ENCODE data around the gene SERINC5. TPM values are rescaled to one million over a fixed set of nuclear protein-coding genes. Genes with fewer than 3 reads are reported as not detected.
A peak's percentile ranks its signal among the peaks of the same experiment; 100 is the strongest.

SERINC5 gene
- total RNA-seq, 1 donor from 2014 or later: 23.7 TPM

DNA sequence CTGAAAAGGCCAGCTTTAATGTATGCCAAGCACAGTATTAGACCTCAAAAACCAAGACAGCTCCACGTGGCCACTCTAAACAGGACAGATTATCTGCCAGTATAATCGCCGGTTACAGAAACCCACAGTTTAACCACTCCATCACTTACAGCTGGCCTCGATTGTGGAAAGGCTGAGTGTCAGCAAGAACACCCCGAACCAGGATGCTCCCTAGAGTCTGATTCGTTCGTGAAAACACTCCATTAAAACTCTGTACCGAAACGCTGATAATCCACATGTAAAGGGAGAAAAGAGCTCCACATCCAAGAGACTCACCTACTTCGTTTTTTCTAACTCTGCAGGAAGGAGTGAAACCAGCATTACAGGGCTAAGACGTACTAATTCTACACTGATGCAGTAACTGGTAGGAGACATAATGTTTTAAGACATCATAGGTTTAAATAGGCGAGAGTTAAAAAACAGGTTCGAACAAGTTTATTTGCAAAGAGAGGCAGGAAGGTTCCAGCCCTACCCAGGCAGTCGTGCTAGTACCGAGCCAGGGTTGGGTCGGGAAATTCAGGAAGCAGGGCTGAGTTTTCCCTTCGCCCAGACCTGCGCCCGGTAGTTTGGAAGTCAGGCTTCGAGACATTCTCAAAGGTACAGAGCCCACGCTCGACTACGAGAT is 949 bp downstream of the SERINC5 start:
- peak; percentile 32 for DNase-seq (ENCODE audit: low read depth)

DNA sequence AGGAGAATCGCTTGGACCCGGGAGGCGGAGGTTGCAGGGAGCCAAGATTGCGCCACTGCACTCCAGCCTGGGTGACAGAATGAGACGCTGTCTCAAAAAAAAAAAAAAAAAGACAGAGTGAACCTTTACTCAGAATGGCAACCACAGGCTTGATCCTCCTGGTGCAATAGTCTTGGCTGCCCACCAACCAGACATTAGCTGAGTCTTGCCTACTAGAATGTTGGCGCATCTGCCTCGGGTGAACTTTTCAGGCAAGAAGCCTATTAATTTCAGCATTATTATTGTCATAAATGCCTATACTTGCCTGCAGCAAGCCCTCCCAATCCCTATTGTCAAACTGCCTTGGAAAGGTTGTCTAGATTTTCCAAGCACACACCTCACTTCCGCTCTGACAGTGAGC is 4.2 kb downstream of the SERINC5 start:
- DNase-seq (ENCODE audit: low read depth): no peak

DNA sequence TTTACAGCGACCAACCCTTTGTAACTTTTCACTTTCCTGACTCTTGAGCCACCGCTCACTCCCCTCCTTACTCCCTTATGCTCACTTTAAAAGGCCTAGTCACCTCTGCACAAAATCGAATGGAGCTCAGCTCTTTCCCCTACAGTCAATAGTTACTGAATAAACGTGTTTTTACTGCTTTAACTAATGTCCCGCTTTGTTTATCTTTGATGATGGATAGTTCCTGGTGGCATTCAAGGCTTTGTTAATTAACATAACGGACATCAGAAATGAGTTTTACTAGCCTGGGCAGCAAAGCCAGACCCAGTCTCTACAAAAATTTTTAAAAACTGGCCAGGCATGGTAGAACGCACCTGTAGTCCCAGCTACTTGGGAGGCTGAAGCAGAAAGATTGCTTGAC is 5.0 kb downstream of the SERINC5 start:
- DNase-seq (ENCODE audit: low read depth): no peak

- DNase-seq (ENCODE audit: low read depth): no peak
These were observed 5.9 kb downstream of the SERINC5 start for GRCh38 chr5:80249901-80250300.

GRCh38 chr5:80248378-80248777 is 7.5 kb downstream of the SERINC5 start:
- DNase-seq (ENCODE audit: low read depth): no peak

GRCh38 chr5:80246995-80247729 is 8.7 kb downstream of the SERINC5 start:
- peak; percentile 98 for DNase-seq (ENCODE audit: low read depth)

DNA sequence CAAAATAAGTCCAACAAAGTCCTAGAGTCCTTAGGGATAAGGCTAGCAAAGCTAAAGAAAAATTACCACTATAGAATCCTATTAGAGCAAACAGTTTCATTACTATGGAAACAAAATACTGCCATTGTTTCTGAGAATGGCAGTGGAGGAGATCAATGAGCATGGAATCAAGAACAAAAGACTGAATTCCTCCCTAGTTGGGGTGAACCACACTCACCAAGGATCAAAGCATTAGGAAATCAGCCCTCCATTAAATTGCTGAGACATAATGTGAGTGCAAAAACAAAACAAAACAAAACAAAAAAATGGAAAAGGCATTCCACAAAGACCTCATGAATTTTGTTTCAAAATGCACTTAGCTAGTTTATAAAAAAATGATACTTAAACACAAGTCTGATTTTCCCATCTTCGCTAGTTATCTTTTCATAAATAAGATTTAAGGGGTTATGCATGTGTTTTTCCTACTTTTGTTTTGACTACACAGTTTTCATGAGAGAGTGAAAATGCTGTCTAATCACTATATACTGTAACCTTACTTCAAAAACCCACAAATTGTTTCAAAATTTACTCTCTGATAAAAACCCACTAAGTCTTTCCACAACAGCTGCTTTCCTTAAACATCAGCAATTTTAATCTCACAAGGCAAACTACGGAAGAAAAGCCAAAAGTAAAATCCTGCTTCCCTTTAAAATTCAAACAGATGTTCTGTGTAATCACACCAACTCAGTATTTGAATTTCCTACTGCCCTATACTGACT is 9.7 kb downstream of the SERINC5 start:
- peak; percentile 92 for DNase-seq (ENCODE audit: low read depth)

DNA sequence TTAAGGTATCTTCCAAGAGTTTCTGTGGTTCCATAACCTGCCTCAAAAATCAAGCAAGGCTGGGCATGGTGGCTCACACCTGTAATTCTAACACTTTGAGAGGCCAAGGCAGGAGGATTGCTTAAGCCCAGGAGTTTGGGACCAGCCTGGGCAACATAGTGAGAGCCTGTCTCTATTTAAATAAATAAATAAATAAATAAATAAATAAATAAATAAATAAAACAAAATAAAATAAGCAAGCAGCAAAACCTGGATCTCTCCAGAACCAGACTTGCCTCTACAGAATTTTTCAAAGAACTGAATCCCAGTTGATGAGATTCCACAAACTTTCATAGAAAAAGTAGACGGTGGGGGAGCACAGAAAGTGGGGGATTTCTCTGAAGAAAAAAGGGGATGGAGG is 12.3 kb downstream of the SERINC5 start:
- no peak for DNase-seq (ENCODE audit: low read depth)

DNA sequence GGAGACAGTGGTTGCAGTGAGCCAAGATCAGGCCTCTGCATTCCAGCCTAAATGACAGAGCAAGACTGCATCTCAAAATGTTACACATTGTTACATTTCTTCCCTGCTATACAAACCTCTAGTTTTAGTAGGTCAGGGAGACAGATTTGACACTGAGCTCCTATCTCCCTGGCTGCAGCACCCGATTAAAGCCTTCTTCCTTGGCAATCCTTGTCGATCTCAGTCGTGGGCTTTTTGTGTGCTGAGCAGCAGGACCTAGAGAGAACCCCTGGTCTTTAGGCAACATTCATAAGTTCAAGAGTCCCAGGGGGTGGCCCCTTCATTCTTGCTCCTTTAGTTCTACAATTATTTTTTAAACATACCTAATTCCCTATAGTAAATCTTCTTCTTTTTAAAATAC is 13.0 kb downstream of the SERINC5 start:
- DNase-seq (ENCODE audit: low read depth): no peak

- no peak for DNase-seq (ENCODE audit: low read depth)
These were observed 15.4 kb downstream of the SERINC5 start for GRCh38 chr5:80240368-80240986.

GRCh38 chr5:80239680-80240367 is 16.0 kb downstream of the SERINC5 start:
- DNase-seq (ENCODE audit: low read depth): peak; percentile 33

DNA sequence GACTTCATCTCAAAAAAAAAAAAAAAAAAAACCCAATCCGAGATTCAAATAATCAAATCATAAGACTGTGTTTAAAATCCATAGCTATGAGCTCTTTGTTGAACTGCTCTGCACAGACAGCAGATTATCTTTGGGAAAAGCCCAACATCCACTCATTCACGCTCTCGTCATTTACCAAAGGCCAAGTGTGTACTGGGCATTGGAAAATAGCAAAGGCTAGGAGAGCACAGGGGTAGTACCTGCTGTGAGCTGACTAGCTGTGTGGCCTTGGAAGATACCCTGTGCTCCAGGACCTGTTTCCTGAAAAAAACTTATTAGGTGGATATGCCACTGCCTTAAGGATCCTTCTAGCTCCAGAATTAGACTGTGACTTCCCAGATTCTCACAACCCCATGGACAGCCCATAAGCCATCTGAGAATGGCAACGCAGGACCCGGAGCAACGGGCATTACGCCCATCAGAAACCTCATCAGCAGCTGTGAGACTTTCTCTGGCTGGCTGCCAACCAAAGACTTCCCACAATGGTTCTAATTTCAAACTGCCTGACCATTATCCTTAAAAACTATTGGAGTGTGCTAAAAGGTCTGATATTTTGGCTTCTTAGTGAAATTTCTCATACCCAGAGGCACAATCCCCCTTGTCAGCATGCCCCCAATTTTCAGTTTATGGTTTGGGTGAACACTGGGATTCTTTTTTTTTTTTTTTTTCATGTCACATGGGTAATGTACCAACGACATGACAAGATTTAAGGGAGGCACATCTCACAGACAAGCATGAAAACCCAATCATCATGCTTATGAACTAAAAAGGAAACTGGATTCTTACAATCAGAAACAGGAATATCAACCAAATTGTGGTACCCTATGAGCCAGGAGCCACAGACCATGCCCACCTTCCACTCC is 16.8 kb downstream of the SERINC5 start:
- DNase-seq (ENCODE audit: low read depth): peak; percentile 72

- DNase-seq (ENCODE audit: low read depth): no peak
These were observed 17.8 kb downstream of the SERINC5 start for GRCh38 chr5:80238097-80238496.

DNA sequence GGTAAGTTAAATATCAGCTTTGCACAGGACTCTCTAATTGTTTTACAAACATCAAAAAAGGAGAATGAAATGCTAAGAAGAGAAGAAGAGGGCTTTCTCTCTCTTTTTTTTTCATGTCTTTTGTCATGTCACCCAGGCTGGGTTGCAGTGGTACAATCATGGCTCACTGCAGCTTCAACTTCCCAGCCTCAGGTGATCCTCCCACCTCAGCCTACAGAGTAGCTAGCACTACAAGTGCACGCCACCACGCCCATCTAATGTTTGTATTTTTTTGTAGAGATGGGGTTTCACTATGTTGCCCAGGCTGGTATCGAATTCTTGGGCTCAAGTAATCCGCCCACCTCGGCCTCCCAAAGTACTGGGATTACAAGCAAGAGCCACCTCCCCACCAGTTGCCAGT is 18.6 kb downstream of the SERINC5 start:
- DNase-seq (ENCODE audit: low read depth): no peak

- no peak for DNase-seq (ENCODE audit: low read depth)
These were observed 21.5 kb downstream of the SERINC5 start for GRCh38 chr5:80234116-80234948.

DNA sequence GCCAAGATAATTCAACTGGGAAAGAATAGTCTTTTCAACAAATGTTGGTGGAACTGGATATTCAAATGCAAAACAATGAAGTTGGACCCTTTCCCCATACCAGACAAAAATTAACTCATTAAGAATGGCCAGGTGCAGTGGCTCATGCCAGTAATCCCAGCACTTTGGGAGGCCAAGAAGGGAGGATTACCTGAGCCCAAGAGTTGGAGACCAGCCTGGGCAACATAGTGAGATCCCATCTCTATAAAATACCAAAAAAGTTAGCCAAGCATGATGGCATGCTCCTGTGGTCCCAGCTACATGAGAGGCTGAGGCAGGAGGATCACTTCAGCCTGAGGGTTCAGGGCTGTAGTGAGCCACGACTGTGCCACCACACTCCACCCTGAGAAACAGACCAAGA is 24.2 kb downstream of the SERINC5 start:
- no peak for DNase-seq (ENCODE audit: low read depth)

GRCh38 chr5:80231243-80231642 is 24.6 kb downstream of the SERINC5 start:
- DNase-seq (ENCODE audit: low read depth): peak; percentile 94

DNA sequence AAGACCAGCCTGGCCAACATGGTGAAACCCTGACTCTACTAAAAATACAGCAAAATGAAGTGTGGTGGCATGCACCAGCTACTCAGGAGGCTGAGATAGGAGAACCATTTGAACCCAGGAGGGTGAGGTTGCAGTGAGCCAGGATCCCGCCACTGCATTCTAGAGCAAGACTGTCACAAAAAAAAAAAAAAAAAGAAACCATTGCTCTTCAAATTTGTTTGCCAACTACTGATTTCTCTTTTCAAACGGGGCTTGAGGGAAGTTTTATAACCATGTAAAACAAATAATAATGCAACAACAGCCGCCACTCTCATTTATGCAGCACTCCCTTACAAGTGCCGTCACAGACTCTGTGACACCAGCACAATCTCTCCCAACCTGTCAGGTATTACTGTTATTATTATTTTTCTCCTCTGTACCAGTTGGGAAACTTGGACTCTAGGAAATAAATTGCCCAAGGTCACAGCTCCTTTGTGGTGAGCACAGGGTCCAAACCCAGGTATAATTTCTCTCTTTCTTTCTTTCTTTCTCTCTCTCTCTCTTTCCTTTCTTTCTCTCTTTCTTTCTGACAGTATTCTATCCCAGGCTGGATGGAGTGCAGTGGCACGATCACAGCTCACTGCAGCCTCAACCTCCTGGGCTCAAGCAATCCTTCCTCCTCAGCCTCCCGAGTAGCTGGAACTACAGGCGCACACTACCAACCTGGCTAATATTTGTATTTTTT is 25.4 kb downstream of the SERINC5 start:
- no peak for DNase-seq (ENCODE audit: low read depth)

DNA sequence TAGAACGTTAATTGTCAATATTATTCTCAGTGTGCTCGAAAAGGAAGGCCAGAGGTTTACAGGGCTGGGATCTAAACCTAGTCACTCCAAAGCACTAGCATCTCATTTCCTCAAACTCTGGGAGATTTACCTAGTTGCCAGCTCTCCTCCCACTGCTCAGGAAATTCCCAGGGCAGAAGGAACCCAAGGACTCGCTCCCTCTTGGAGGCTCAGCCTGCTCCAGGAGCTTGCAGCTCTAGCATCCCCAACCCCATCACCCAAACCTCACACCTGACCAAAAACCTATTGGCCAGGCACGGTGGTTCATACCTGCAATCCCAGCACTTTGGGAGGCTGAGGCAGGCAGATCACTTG is 26.0 kb downstream of the SERINC5 start:
- peak; percentile 75 for DNase-seq (ENCODE audit: low read depth)

Measured in renal cortical epithelial cell (primary cell).